GM12878 (cell line): ENCODE data around the gene LRRC63. TPM values are rescaled to one million over a fixed set of nuclear protein-coding genes. Genes with fewer than 3 reads are reported as not detected.

Source experiments
- ATAC-seq: fragments of 200-7000 bp; cut with Tn5 transposase; 3 replicates; pipeline ENCODE4 v1.9.1; 2020; ENCODE audit warnings: mild to moderate bottlenecking, moderate library complexity
- BruUV-seq: library from RNA; stranded (reverse); fragments of 400-500 nt; replicated peaks from 2 replicates; lab custom pipeline; 2021; lab: Mats Ljungman, UMichigan
- CTCF ChIA-PET: fragments of 300-600 bp; sonication (Branson Sonifier 250); formaldehyde crosslinking; extraction: SDS; loops from one replicate; lab custom pipeline; 2021; ENCODE audit warnings: inconsistent platforms; lab: Yijun Ruan, JAX
- POLR2A ChIA-PET: fragments of 350-600 bp; formaldehyde crosslinking; extraction: SDS; loops from one replicate; lab custom pipeline; 2021; ENCODE audit warnings: inconsistent platforms; lab: Charles Lee
- RAD21 ChIA-PET: fragments of 300-600 bp; sonication (Branson Sonifier 250); formaldehyde crosslinking; loops from one replicate; lab custom pipeline; 2023; ENCODE audit warnings: antibody characterized with exemption; ENCODE audit not compliant: unreplicated experiment; lab: Charles Lee
- SMC1A ChIA-PET: fragments of 300-600 bp; sonication (Branson Sonifier 250); formaldehyde crosslinking; loops from one replicate; lab custom pipeline; 2023; ENCODE audit not compliant: unreplicated experiment, uncharacterized antibody; lab: Charles Lee
- DNase-seq: peaks from one replicate; pipeline ENCODE4 v3.0.0-alpha.2; 2011; ENCODE audit warnings: low read depth, low spot score
- FAIRE-seq: peaks from 3 replicates; lab custom pipeline; 2011; peaks lifted over from hg19 to GRCh38; lab: Jason Lieb, UNC
- H2AFZ ChIP-seq: 2 replicates; pipeline ENCODE4 v1.6.0; 2011; ENCODE audit warnings: low read depth, low read length, control low read depth; ENCODE audit not compliant: control insufficient read depth
- H3K27ac ChIP-seq: 2 replicates; pipeline ENCODE4 v1.5.1; 2011; ENCODE audit warnings: control low read depth; ENCODE audit not compliant: control insufficient read depth, insufficient read depth
- H3K27me3 ChIP-seq, 2 experiments: replicated peaks in 1 of 2; 2 replicates each; pipeline versions ENCODE4 v1.6.0 to v1.6.1; 2011; ENCODE audit warnings: low read length in 1 of 2; ENCODE audit not compliant: control insufficient read depth in 2 of 2, insufficient read depth in 2 of 2
- H3K36me3 ChIP-seq, 2 experiments: 2 replicates each; pipeline ENCODE4 v1.5.1; 2011; ENCODE audit warnings: low read length in 1 of 2; ENCODE audit not compliant: control insufficient read depth in 2 of 2, insufficient read depth in 2 of 2
- H3K4me1 ChIP-seq: 2 replicates; pipeline ENCODE4 v1.6.1; 2011; ENCODE audit warnings: mild to moderate bottlenecking, low read length, moderate library complexity, mixed read lengths; ENCODE audit not compliant: control insufficient read depth, insufficient read depth
- H3K4me2 ChIP-seq: 2 replicates; pipeline ENCODE4 v1.6.0; 2011; ENCODE audit warnings: control low read depth; ENCODE audit not compliant: control insufficient read depth, insufficient read depth
- H3K4me3 ChIP-seq: fragments of 200-600 bp; sonication (generic); 2 replicates; pipeline ENCODE4 v1.5.1; 2016
- H3K79me2 ChIP-seq: 2 replicates; pipeline ENCODE4 v1.6.0; 2011; ENCODE audit warnings: low read length; ENCODE audit not compliant: control insufficient read depth, insufficient read depth
- H3K9ac ChIP-seq: 2 replicates; pipeline ENCODE4 v1.8.0; 2011; ENCODE audit warnings: low read length, control low read depth, mixed read lengths; ENCODE audit not compliant: control insufficient read depth, insufficient read depth
- H3K9me3 ChIP-seq: replicated peaks from 3 replicates; pipeline ENCODE4 v1.5.1; 2011; ENCODE audit warnings: mild to moderate bottlenecking, low read length; ENCODE audit not compliant: control insufficient read depth, insufficient read depth
- H4K20me1 ChIP-seq: 2 replicates; pipeline ENCODE4 v1.6.0; 2011; ENCODE audit not compliant: control insufficient read depth, insufficient read depth
- BRCA1 ChIP-seq: IDR thresholded peaks from 2 replicates; pipeline ENCODE4 v1.6.1; 2011; ENCODE audit warnings: low read depth, low read length, improper control_type of control experiment
- EED ChIP-seq: sonication (generic); IDR thresholded peaks from 2 replicates; pipeline ENCODE4 v1.6.1; 2016; ENCODE audit warnings: antibody characterized with exemption, low read depth
- HDGF ChIP-seq: fragments of 450-650 bp; IDR thresholded peaks from 2 replicates; pipeline ENCODE4 v1.6.1; 2016; ENCODE audit warnings: antibody characterized with exemption
- IKZF1 ChIP-seq: fragments of 450-650 bp; conservative IDR thresholded peaks from 2 replicates; pipeline ENCODE4 v1.6.1; 2017; ENCODE audit warnings: antibody characterized with exemption, mild to moderate bottlenecking
- MTA3 ChIP-seq: IDR thresholded peaks from 2 replicates; pipeline ENCODE4 v1.6.1; 2012; ENCODE audit warnings: low read length, inconsistent platforms, borderline replicate concordance
- POLR2A ChIP-seq: IDR thresholded peaks from 2 replicates; pipeline ENCODE4 v1.6.1; 2011; ENCODE audit warnings: low read depth, mild to moderate bottlenecking, low read length
- RAD51 ChIP-seq: fragments of 450-650 bp; IDR thresholded peaks from 2 replicates; pipeline ENCODE4 v1.6.1; 2016; ENCODE audit warnings: moderate library complexity, mild to moderate bottlenecking, inconsistent platforms
- WGBS: methylation state at CpG from one replicate; pipeline ENCODE4 v1.1.6; 2016; ENCODE audit warnings: low lambda C conversion rate; ENCODE audit not compliant: insufficient replicate concordance, insufficient coverage; ENCODE audit errors: missing lambda C conversion rate; 5-methylcytosine and 5-hydroxymethylcytosine counted together
- in situ Hi-C: fragments of 300-500 bp; cut with MboI; formaldehyde crosslinking; loops from 9 replicates; pipeline ENCODE4 v1.14.3; 2018; ENCODE audit warnings: mixed read lengths
- intact Hi-C: fragments of 100-400 bp; cut with micrococcal nuclease; formaldehyde crosslinking; loops from one replicate; pipeline ENCODE4 v1.14.2; 2022; ENCODE audit not compliant: unreplicated experiment
- polyA plus RNA-seq, 11 experiments: library from polyadenylated mRNA; depleted of rRNA in 4 of 11; unstranded in 6 of 11; stranded (reverse) in 5 of 11; fragments of >200 nt; fragmentation: Nextera tagmentation in 4 of 11; fragmentation: Illumina TruSeq in 1 of 11; extraction: Ambion mirVana in 4 of 11; extraction: Trizol in 1 of 11; gene quantifications; 1 replicate in 1 of 11; 2 replicates in 10 of 11; pipeline versions ENCODE4 v1.2.1 to v1.2.3, GENCODE V29; 2011 to 2016; ENCODE audit warnings: inconsistent platforms in 2 of 11, missing spikeins in 2 of 11, low read depth in 1 of 11
- total RNA-seq, 4 experiments: library from RNA; depleted of rRNA in 3 of 4; stranded (reverse); fragments of >200 nt in 3 of 4; fragmentation: Illumina TruSeq in 1 of 4; extraction: Trizol in 1 of 4; gene quantifications; 2 replicates each; pipeline versions ENCODE4 v1.2.1 to v1.2.3, GENCODE V29; 2013 to 2021

LRRC63 gene
- total and polyA plus RNA-seq, 10 of the 15 experiments (the other 5 are each of a cell fraction or from before 2014, with no cell fraction given) = 0.34 to 0.98 (median 0.76) TPM; not detected in 1

GRCh38 chr13:46170268-46170667 is 41.5 kb upstream of the LRRC63 start:
- peaks cover 12 to 29% of the 10 kb centered on the region in 2 experiments for H3K36me3 ChIP-seq
- WGBS = 2% methylated on average over 7 of the region's 7 CpGs
- H3K9me3 ChIP-seq = no peaks in the 10 kb centered on the region
- ChIA-PET POLR2A (interaction anchor here (5.1 kb wide), 1 partner anchor 11 kb away, joined by 52 read pairs; the partner anchor contains the start of gene LCP1), RAD21 (interaction anchor here (9.7 kb wide), 1 partner anchor 8 kb away, joined by 184 read pairs; the partner anchor contains the start of gene LCP1), CTCF (interaction anchor here (0.7 to 17.1 kb wide), 7 partner anchors 9 to 151 kb away, joined by 3 to 172 read pairs (median 4); partner anchors contain the start of gene LCP1), SMC1A (interaction anchor here (1.9 to 16.5 kb wide), 3 partner anchors 6 to 45 kb away, joined by 4 to 295 read pairs (median 295); partner anchors contain the start of gene LCP1)
- no peak overlapping the region for H2AFZ ChIP-seq
- peaks cover 25% of the 10 kb centered on the region for H4K20me1 ChIP-seq
- peak overlapping the region; percentile 72 for H3K4me3 ChIP-seq
- peaks cover 54% of the 10 kb centered on the region for H3K4me1 ChIP-seq
- intact Hi-C loops (loop anchor here (10.0 kb wide), 1 partner anchor 405 kb away; no protein-coding TSS in a partner anchor), in situ Hi-C loops (loop anchor here (10.0 kb wide), 2 partner anchors 385 to 465 kb away; partner anchors contain the start of genes CBY2 and LRCH1)
- FAIRE-seq (no peak), DNase-seq (no peak), ATAC-seq (no peak)
- H3K4me2 ChIP-seq = peak overlapping the region; percentile 99
- TF ChIP-seq EED (no peak), MTA3 (no peak), POLR2A (peak; percentile 55; the same call in 1 of the 2 replicates), BRCA1 (no peak), HDGF (0 out of 2 replicates have a peak, but pooled peaks have one; percentile 14), RAD51 (no peak)
- peaks cover 100% of the 10 kb centered on the region for H3K79me2 ChIP-seq
- peak overlapping the region; percentile 71 for H3K27ac ChIP-seq
- BruUV-seq = no TSS peak
- no peaks in the 10 kb centered on the region for H3K27me3 ChIP-seq
- peak overlapping the region; percentile 66; the same call in 1 of the 2 replicates for H3K9ac ChIP-seq

- no peak for ATAC-seq
Observed at GRCh38 chr13:46170687-46171086, 41.0 kb upstream of the LRRC63 start.

More at GRCh38 chr13:46170687-46171086, 41.0 kb upstream of the LRRC63 start:
- DNase-seq (no peak), FAIRE-seq (no peak)
- Histone ChIP-seq H3K4me1 (peaks cover 54% of the 10 kb centered on the region), H3K4me2 (peak overlapping the region; percentile 99), H3K36me3 (peaks cover 12 to 29% of the 10 kb centered on the region in 2 experiments), H2AFZ (no peak overlapping the region), H3K9me3 (no peaks in the 10 kb centered on the region), H3K9ac (peak overlapping the region; percentile 66), H4K20me1 (peaks cover 25% of the 10 kb centered on the region), H3K4me3 (peak overlapping the region; percentile 72), H3K27ac (peak overlapping the region; percentile 71), H3K27me3 (no peaks in the 10 kb centered on the region), H3K79me2 (peaks cover 100% of the 10 kb centered on the region)
- in situ Hi-C loops (loop anchor here (10.0 kb wide), 2 partner anchors 384 to 466 kb away; partner anchors contain the start of genes CBY2 and LRCH1), intact Hi-C loops (loop anchor here (10.0 kb wide), 1 partner anchor 404 kb away; no protein-coding TSS in a partner anchor)
- CTCF ChIA-PET = interaction anchor here (0.7 to 17.1 kb wide), 7 partner anchors 8 to 151 kb away, joined by 3 to 172 read pairs (median 3); partner anchors contain the start of gene LCP1
- RAD21 ChIA-PET = interaction anchor here (1.1 to 9.7 kb wide), 2 partner anchors 8 to 473 kb away, joined by 3 to 184 read pairs; partner anchors contain the start of gene LCP1
- 0% methylated on average over 3 of the region's 3 CpGs for WGBS
- TF ChIP-seq IKZF1 (0 out of 2 replicates have a peak, but pooled peaks have one; percentile 14), RAD51 (no peak)
- BruUV-seq = no TSS peak
- POLR2A ChIA-PET = interaction anchor here (5.1 kb wide), 1 partner anchor 11 kb away, joined by 52 read pairs; the partner anchor contains the start of gene LCP1
- SMC1A ChIA-PET = interaction anchor here (1.9 to 16.5 kb wide), 3 partner anchors 6 to 45 kb away, joined by 4 to 295 read pairs (median 295); partner anchors contain the start of gene LCP1
